ENCODE measurements around the gene CD34. TPM values are rescaled to one million over a fixed set of nuclear protein-coding genes. Genes with fewer than 3 reads are reported as not detected.

The CD34 gene
- 0.17 TPM in 1 of 2 replicates, not detected in the other for polyA plus RNA-seq

GRCh38 chr1:207910591-207911354 is at the start of gene CD34:
CD34 (minus strand) TSS chr1:207911125; CDS start chr1:207911080, 45 bp downstream.

Other genes starting within 250 kb of the CD34 start
- 69.0 and 77.2 TPM in 2 replicates for gene CD46, start 159.1 kb downstream of the CD34 start, polyA plus RNA-seq